NCI-H2107 (cell line): ENCODE data around the gene SGTB.
"Not testable (repeated sequence)": the region's sequence is repeated elsewhere in the genome, so short reads cannot be mapped to it uniquely, and the experiment has no call there.

Experiments
- DNase-seq: peaks from one replicate; lab custom pipeline; 2025; lab: John Stamatoyannopoulos, UW

SGTB gene

DNA sequence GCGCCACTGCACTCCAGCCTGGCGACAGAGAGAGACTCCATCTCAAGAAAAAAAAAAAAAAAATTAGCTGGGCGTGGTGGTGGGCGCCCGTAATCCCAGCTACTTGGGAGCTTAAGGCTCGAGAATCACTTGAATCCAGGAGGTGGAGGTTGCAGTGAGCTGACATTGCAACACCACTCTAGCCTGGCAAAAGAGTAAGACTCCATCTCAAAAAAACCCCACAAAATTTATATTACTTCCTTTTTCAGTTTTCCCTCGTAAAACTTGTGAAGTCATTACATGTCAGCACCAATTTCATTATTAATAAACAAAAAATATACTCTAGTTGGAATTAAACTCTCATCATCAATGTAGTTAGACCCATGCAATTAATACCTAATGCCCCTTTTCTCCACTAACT, 53.2 kb downstream of the SGTB start:
- no peak for DNase-seq

DNA sequence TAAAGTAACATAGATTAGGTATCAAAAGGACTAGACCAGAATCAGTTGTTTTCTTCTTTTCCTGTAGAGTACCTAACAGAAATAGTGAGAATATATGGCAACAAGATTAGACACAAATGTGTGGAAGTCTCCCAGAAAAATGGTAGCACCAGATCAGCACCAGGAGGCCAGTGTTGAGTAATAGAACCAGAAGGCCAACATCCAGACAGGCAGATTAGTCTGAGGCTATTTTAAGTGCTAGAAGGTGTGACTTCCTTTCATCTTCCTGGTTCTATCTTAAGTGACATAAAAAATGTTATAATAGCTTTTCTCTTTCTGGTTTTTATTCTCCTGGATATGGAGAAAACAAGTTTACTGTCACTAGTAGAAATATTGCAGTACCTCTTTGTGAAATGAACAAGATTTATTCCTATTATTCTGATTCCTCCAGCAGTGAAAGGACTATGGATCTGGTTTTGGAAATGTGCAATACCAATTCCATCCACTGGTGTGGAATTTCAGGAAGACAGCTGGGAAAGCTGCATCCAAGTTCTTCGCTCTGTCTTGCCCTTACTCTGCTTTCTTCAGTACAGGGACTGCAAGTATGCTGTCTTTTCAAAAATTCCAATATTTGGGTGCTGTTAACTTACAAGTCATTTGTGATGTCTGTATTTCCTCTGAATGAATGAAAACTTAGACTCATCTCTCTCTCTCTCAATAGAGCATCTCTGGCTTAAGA, 57.9 kb downstream of the SGTB start:
- no peak for DNase-seq

DNA sequence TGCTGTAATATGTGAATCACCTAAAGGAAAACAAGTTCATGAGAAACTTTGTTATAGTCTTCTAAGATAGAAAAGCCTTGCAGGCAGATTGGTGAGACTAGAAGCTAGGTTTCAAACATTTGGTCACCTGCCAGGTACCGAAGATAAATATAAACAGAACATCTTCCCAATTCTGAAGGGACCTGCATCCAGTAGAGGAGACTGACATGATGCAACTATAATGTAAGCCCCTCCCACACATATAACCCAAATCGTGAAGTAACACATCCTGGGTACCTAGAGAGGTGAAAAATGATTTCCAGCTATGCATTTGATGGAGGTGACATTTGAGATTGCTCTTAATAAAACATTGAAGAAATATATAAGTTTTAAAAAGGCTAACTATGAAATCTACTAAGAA, 67.2 kb downstream of the SGTB start:
- no peak for DNase-seq

GRCh38 chr5:65651144-65651543, 70.8 kb downstream of the SGTB start:
- DNase-seq = no peak

GRCh38 chr5:65647941-65648340, 74.0 kb downstream of the SGTB start:
- DNase-seq = no peak

GRCh38 chr5:65646938-65647337, 75.0 kb downstream of the SGTB start:
- DNase-seq = no peak

DNA sequence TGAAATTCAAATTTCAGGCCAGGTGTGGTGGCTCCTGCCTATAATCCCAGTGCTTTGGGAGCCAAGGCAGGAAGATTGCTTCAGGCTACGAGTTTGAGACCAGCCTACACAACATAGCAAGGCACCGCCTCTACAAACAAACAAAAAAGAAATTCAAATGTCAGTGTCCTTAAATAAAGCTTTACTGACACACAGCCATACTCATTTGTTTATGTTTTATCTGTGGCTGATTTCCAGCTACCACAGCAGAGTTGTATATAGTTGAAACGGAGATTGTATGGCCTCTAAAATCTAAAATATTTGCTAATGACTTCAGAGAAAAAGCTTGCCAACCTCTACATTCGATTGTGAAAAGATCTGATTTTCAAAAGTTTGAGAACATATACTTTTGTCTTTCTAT, 81.7 kb downstream of the SGTB start:
- DNase-seq = no peak

DNA sequence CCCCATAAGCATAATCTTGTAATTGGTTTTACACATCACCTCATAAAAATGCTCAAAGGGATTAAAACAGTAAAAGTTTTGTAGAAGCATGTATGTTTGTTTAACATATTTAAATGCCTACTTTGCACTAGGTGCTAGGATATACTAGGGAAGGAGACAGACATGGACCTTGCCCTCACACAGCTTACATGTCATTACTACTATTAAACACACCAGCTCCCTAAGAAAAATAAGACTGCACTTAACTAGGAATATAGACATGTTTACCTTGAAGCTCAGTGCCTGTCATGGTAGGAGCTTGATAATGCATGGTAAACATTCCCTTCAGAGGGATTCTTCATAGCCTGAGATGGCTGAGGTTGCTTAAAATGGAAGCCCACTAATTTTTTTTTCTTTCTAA, 90.9 kb downstream of the SGTB start:
- DNase-seq = no peak

DNA sequence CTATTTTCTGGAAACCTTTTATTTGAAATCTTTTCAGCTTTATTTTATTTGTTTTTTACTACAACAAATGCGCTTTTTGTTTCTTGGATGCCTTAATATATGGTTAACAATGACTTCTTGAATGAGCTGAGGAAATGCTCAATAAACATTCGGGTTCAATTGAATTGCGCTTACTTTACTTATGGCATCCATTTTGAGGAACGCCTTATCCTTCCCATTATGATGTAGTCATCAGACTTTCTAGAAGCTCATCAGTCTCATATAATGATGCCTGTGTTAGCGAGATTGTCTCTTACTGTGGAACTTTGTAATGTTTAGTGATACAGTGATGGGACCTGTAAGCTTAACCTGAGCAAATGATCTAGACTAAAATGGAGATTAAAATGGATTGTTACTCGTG, 96.2 kb downstream of the SGTB start:
- no peak for DNase-seq

GRCh38 chr5:65624571-65625555, 97.0 kb downstream of the SGTB start, which contains the start of the genes SHLD3 and TRAPPC13:
Gene SHLD3, plus strand, starts transcription at chr5:65625027. Its CDS starts 4,561 bp downstream, at chr5:65629588.
Gene TRAPPC13, plus strand, starts transcription at chr5:65625027. Its CDS starts 34 bp downstream, at chr5:65625061.
- peak; percentile 23 for DNase-seq

- DNase-seq = peak; percentile 56
These were observed 97.8 kb downstream of the SGTB start, which contains the start of gene TRIM23 for GRCh38 chr5:65624025-65624570. Gene TRIM23, minus strand, starts transcription at chr5:65624333. Its CDS starts 59 bp downstream, at chr5:65624274.

DNA sequence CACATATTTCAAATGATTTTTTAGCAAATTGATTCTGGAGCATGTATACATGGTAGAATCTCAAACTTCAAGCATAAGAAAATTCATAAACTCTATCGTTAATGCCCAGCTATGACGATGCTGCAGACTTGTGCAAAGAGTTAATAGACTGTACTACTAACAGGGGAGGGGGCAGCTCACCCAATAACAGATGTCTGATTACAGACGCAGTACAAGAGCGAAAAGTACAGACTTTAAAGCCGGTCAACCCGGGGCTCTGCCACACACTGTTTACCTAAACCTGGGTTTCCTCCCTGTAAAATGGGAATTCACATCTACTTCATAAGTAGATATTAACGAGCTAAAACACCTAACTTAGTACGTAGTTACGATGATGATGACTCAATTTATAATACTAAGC, 98.4 kb downstream of the SGTB start:
- no peak for DNase-seq

DNA sequence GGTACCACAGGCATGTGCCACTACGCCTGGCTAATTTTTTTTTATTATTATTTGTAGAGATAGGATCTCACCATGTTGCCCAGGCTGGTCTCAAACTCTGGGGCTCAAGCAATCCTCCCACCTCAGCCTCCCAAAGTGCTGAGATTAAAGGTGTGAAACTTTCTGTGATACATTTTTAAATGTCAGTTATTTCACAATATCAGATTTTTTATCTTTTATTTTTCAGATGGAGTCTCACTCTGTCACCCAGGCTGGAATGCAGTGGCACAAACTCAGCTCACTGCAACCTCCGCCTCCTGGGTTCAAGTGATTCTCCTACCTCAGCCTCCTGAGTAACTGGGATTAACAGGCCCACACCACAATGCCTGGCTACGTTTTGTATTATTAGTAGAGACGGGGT, 99.9 kb downstream of the SGTB start:
- not testable (repeated sequence) for DNase-seq

DNA sequence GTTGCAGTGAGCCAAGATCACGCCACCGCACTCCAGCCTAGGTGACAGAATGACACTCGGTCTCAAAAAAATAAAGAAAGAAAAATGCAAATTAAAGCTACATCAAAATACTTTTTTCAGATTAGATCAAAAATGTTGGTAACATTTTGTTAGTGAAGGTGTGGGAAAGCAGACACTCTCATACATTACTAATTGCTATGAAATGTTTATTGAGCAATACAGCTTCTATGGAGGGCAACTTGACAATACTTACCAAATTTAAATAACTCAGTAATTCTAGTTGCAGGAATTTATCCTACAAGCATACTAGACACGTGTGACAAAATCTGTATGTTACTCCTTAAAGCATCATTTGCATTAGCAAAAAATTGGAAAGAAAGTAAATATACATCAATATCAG, 101.9 kb downstream of the SGTB start:
- DNase-seq = no peak
